Naive thymus-derived CD4-positive, alpha-beta T cell (primary cell): Measurements from ENCODE around the gene AHNAK. TPM values are rescaled to one million over a fixed set of nuclear protein-coding genes. Genes with fewer than 3 reads are reported as not detected.
A peak's percentile ranks its signal among the peaks of the same experiment; 100 is the strongest.

Source experiments
- ATAC-seq: fragments of 150-1000 bp; cut with Tn5 transposase; 2 replicates; pipeline ENCODE4 v1.10.0; 2021; ENCODE audit warnings: mild to moderate bottlenecking, moderate library complexity
- CTCF ChIA-PET: fragments of 350-600 bp; sonication (Branson Sonifier 250); formaldehyde crosslinking; loops from one replicate; lab custom pipeline; 2021; ENCODE audit warnings: antibody characterized with exemption; lab: Charles Lee
- POLR2A ChIA-PET: fragments of 350-600 bp; sonication (Branson Sonifier 250); formaldehyde crosslinking; loops from one replicate; lab custom pipeline; 2021; ENCODE audit warnings: antibody characterized with exemption, inconsistent platforms; lab: Charles Lee
- DNase-seq, 9 donors: peaks; one replicate each; pipeline versions ENCODE4 v3.0.0 to v3.0.0-alpha.2; 2020 to 2022; ENCODE audit warnings: mixed read lengths in 1 of 9
- H3K27ac ChIP-seq: one replicate; pipeline ENCODE4 v1.7.0; 2013; ENCODE audit warnings: mild to moderate bottlenecking, low read depth, low read length, moderate library complexity
- H3K27me3 ChIP-seq, 2 donors: one replicate each; pipeline ENCODE4 v1.7.0; 2013; ENCODE audit warnings: low read length in 2 of 2, mild to moderate bottlenecking in 2 of 2, moderate library complexity in 2 of 2; ENCODE audit not compliant: control insufficient read depth in 2 of 2, insufficient read depth in 2 of 2
- H3K36me3 ChIP-seq, 3 experiments: 1 replicate in 2 of 3; 2 replicates in 1 of 3; pipeline ENCODE4 v1.7.0; 2013; ENCODE audit warnings: low read length in 3 of 3, mild to moderate bottlenecking in 3 of 3, moderate library complexity in 1 of 3; ENCODE audit not compliant: insufficient read depth in 3 of 3, control insufficient read depth in 2 of 3
- H3K4me1 ChIP-seq, 2 donors: one replicate each; pipeline ENCODE4 v1.7.0; 2013; ENCODE audit warnings: low read length in 2 of 2, mild to moderate bottlenecking in 2 of 2, moderate library complexity in 1 of 2; ENCODE audit not compliant: control insufficient read depth in 2 of 2, insufficient read depth in 2 of 2
- H3K4me3 ChIP-seq: 2 replicates; pipeline ENCODE4 v1.7.0; 2013; ENCODE audit warnings: mild to moderate bottlenecking, low read length
- H3K9me3 ChIP-seq, 3 experiments: 1 replicate in 2 of 3; 2 replicates in 1 of 3; pipeline ENCODE4 v1.7.0; 2013; ENCODE audit warnings: low read length in 3 of 3; ENCODE audit not compliant: control insufficient read depth in 2 of 3
- H3K27ac Mint-ChIP-seq, 9 donors: one replicate each; pipeline ENCODE4 v1.8.0; 2020 to 2022; ENCODE audit warnings: mixed read lengths in 9 of 9, mild to moderate bottlenecking in 8 of 9, moderate library complexity in 5 of 9, inconsistent platforms in 2 of 9
- H3K27me3 Mint-ChIP-seq, 5 donors: one replicate each; pipeline ENCODE4 v1.8.0; 2021 to 2022; ENCODE audit warnings: mixed read lengths in 5 of 5, mild to moderate bottlenecking in 1 of 5
- H3K36me3 Mint-ChIP-seq, 5 donors: one replicate each; pipeline ENCODE4 v1.8.0; 2020 to 2022; ENCODE audit warnings: mixed read lengths in 5 of 5, mild to moderate bottlenecking in 3 of 5, inconsistent platforms in 1 of 5
- H3K4me1 Mint-ChIP-seq, 7 donors: one replicate each; pipeline ENCODE4 v1.8.0; 2020 to 2022; ENCODE audit warnings: mixed read lengths in 7 of 7, mild to moderate bottlenecking in 3 of 7, inconsistent platforms in 1 of 7
- H3K4me3 Mint-ChIP-seq, 10 donors: one replicate each; pipeline ENCODE4 v1.8.0; 2020 to 2022; ENCODE audit warnings: mild to moderate bottlenecking in 10 of 10, mixed read lengths in 10 of 10, moderate library complexity in 6 of 10, inconsistent platforms in 2 of 10
- H3K9me3 Mint-ChIP-seq, 11 donors: one replicate each; pipeline ENCODE4 v1.8.0; 2020 to 2022; ENCODE audit warnings: mixed read lengths in 11 of 11, mild to moderate bottlenecking in 4 of 11, inconsistent platforms in 1 of 11, moderate library complexity in 1 of 11
- intact Hi-C, 2 donors: fragments of 100-400 bp; cut with micrococcal nuclease; formaldehyde crosslinking; loops; one replicate each; pipeline ENCODE4 v1.15.1; 2023
- polyA plus RNA-seq, 2 donors: library from polyadenylated mRNA; unstranded; fragments of 300-500 nt; fragmentation: Illumina TruSeq; gene quantifications; one replicate each; pipeline ENCODE4 v1.2.3, GENCODE V29; 2021
- total RNA-seq, 6 experiments: library from RNA in 5 of 6; stranded (reverse) in 5 of 6; gene quantifications; 1 replicate in 5 of 6; 2 replicates in 1 of 6; pipeline ENCODE4 v1.2.3 and lab custom pipeline; 2021 to 2026

The AHNAK gene
- total and polyA plus RNA-seq, 7 experiments from 2014 or later = 6.7 to 622 (median 233) TPM

GRCh38 chr11:62401356-62401755 is 145.2 kb downstream of the AHNAK start:
- no peaks in the 10 kb centered on the region for H3K36me3 ChIP-seq
- POLR2A ChIA-PET = interaction anchor here (1.1 to 3.4 kb wide), 5 partner anchors 152 to 352 kb away, joined by 5 to 20 read pairs (median 7); partner anchors contain the start of genes EEF1G, TUT1 and ZBTB3
- H3K4me1 Mint-ChIP-seq = peaks cover 24 to 63% (median 47%) of the 10 kb centered on the region in 7 donors
- no peaks in the 10 kb centered on the region for H3K27me3 ChIP-seq
- H3K4me1 ChIP-seq = peaks cover 18 to 44% of the 10 kb centered on the region in 2 donors
- CTCF ChIA-PET = interaction anchor here (0.9 to 1.8 kb wide), 10 partner anchors 9 to 191 kb away, joined by 3 to 8 read pairs (median 4); no protein-coding TSS in a partner anchor
- DNase-seq (no peak), ATAC-seq (no peak)
- H3K4me3 Mint-ChIP-seq = peak overlapping the region; percentile 75 to 90 (median 82)
- peaks cover 0 to 2% (median 0%) of the 10 kb centered on the region in 5 donors for H3K36me3 Mint-ChIP-seq
- no peaks in the 10 kb centered on the region for H3K27me3 Mint-ChIP-seq
- peak overlapping the region; percentile 69 for H3K27ac ChIP-seq
- peak overlapping the region; percentile 84 to 95 (median 88) for H3K27ac Mint-ChIP-seq
- H3K9me3 Mint-ChIP-seq = peaks cover 0 to 2% (median 0%) of the 10 kb centered on the region in 11 donors
- peak overlapping the region; percentile 49 for H3K4me3 ChIP-seq
- intact Hi-C loops = loop anchor here in 1 of 2 donors (5.0 kb wide), 1 partner anchor 481 kb away; the partner anchor contains the start of gene SLC3A2
- no peaks in the 10 kb centered on the region for H3K9me3 ChIP-seq

GRCh38 chr11:62400760-62401159 is 145.8 kb downstream of the AHNAK start:
- H3K4me1 ChIP-seq = peaks cover 18 to 44% of the 10 kb centered on the region in 2 donors
- Mint-ChIP-seq H3K27me3 (no peaks in the 10 kb centered on the region), H3K4me1 (peaks cover 24 to 63% (median 47%) of the 10 kb centered on the region in 7 donors), H3K27ac (peak overlapping the region in 6 of 9 donors; percentile 21 to 89 (median 82)), H3K4me3 (peak overlapping the region in 6 of 10 donors; percentile 78 to 90 (median 86)), H3K9me3 (peaks cover 0 to 2% (median 0%) of the 10 kb centered on the region in 11 donors), H3K36me3 (peaks cover 0 to 2% (median 0%) of the 10 kb centered on the region in 5 donors)
- no peaks in the 10 kb centered on the region for H3K27me3 ChIP-seq
- no peaks in the 10 kb centered on the region for H3K36me3 ChIP-seq
- DNase-seq (no peak), ATAC-seq (no peak)
- peak overlapping the region; percentile 35 for H3K27ac ChIP-seq
- CTCF ChIA-PET = interaction anchor here (0.9 to 2.3 kb wide), 4 partner anchors 21 to 142 kb away, joined by 3 to 9 read pairs (median 6); no protein-coding TSS in a partner anchor
- intact Hi-C loops = loop anchor here in 1 of 2 donors (5.0 kb wide), 1 partner anchor 482 kb away; the partner anchor contains the start of gene SLC3A2
- H3K4me3 ChIP-seq = no peak overlapping the region
- POLR2A ChIA-PET = interaction anchor here (0.8 to 3.4 kb wide), 7 partner anchors 10 to 454 kb away, joined by 3 to 20 read pairs (median 3); partner anchors contain the start of genes C11orf98, CSKMT and EEF1G
- H3K9me3 ChIP-seq = no peaks in the 10 kb centered on the region

- no peak for DNase-seq
- H3K9me3 ChIP-seq = no peaks in the 10 kb centered on the region
- Mint-ChIP-seq H3K4me1 (peaks cover 24 to 63% (median 47%) of the 10 kb centered on the region in 7 donors), H3K4me3 (peak overlapping the region in 2 of 10 donors; percentile 37 to 43), H3K27me3 (no peaks in the 10 kb centered on the region), H3K27ac (peak overlapping the region in 6 of 9 donors; percentile 28 to 86 (median 62)), H3K36me3 (peaks cover 0 to 2% (median 0%) of the 10 kb centered on the region in 5 donors), H3K9me3 (peaks cover 0 to 2% (median 0%) of the 10 kb centered on the region in 11 donors)
- POLR2A ChIA-PET = interaction anchor here (0.8 to 3.4 kb wide), 8 partner anchors 10 to 455 kb away, joined by 3 to 20 read pairs (median 3); partner anchors contain the start of genes C11orf98, CSKMT, EEF1G and INTS5
- CTCF ChIA-PET = interaction anchor here (0.9 to 2.3 kb wide), 5 partner anchors 10 to 143 kb away, joined by 3 to 9 read pairs (median 5); no protein-coding TSS in a partner anchor
- no peak overlapping the region for H3K4me3 ChIP-seq
- H3K36me3 ChIP-seq = no peaks in the 10 kb centered on the region
- peaks cover 18 to 44% of the 10 kb centered on the region in 2 donors for H3K4me1 ChIP-seq
- H3K27ac ChIP-seq = peak overlapping the region; percentile 35
- H3K27me3 ChIP-seq = no peaks in the 10 kb centered on the region
- ATAC-seq = no peak
- intact Hi-C loops = loop anchor here in 1 of 2 donors (5.0 kb wide), 1 partner anchor 482 kb away; the partner anchor contains the start of gene SLC3A2
Observed at GRCh38 chr11:62400281-62400680, 146.3 kb downstream of the AHNAK start.

- peak overlapping the region in 6 of 9 donors; percentile 28 to 83 (median 76) for H3K27ac Mint-ChIP-seq
Observed at GRCh38 chr11:62399878-62400266, 146.7 kb downstream of the AHNAK start.

GRCh38 chr11:62399172-62399877 is 147.3 kb downstream of the AHNAK start:
- no peaks in the 10 kb centered on the region for H3K27me3 Mint-ChIP-seq
- Histone ChIP-seq H3K27ac (peak overlapping the region; percentile 39), H3K9me3 (no peaks in the 10 kb centered on the region), H3K36me3 (no peaks in the 10 kb centered on the region), H3K27me3 (no peaks in the 10 kb centered on the region), H3K4me3 (no peak overlapping the region), H3K4me1 (peaks cover 18 to 44% of the 10 kb centered on the region in 2 donors)
- no peak for ATAC-seq
- peaks cover 27 to 65% (median 52%) of the 10 kb centered on the region in 7 donors for H3K4me1 Mint-ChIP-seq
- peaks cover 0 to 2% (median 0%) of the 10 kb centered on the region in 11 donors for H3K9me3 Mint-ChIP-seq
- CTCF ChIA-PET = interaction anchor here (0.6 to 2.3 kb wide), 6 partner anchors 9 to 297 kb away, joined by 3 to 8 read pairs (median 4); no protein-coding TSS in a partner anchor
- H3K4me3 Mint-ChIP-seq = peak overlapping the region in 7 of 10 donors; percentile 15 to 73 (median 48)
- POLR2A ChIA-PET = interaction anchor here (0.6 to 1.6 kb wide), 8 partner anchors 58 to 456 kb away, joined by 3 to 7 read pairs (median 4); partner anchors contain the start of genes EEF1G, INTS5, TUT1 and WDR74
- peak overlapping the region; percentile 46 to 90 (median 75) for H3K27ac Mint-ChIP-seq
- peak in 4 of 9 donors; percentile 13 to 36 (median 20) for DNase-seq
- intact Hi-C loops = no loop called here
- peaks cover 0 to 2% (median 0%) of the 10 kb centered on the region in 5 donors for H3K36me3 Mint-ChIP-seq

More at GRCh38 chr11:62399878-62400266, 146.7 kb downstream of the AHNAK start:
- Mint-ChIP-seq H3K4me1 (peaks cover 25 to 63% (median 50%) of the 10 kb centered on the region in 7 donors), H3K36me3 (peaks cover 0 to 2% (median 0%) of the 10 kb centered on the region in 5 donors), H3K27me3 (no peaks in the 10 kb centered on the region), H3K4me3 (peak overlapping the region in 3 of 10 donors; percentile 37 to 43 (median 38)), H3K9me3 (peaks cover 0 to 2% (median 0%) of the 10 kb centered on the region in 11 donors)
- H3K27me3 ChIP-seq = no peaks in the 10 kb centered on the region
- peaks cover 18 to 44% of the 10 kb centered on the region in 2 donors for H3K4me1 ChIP-seq
- DNase-seq (no peak), ATAC-seq (no peak)
- peak overlapping the region; percentile 39 for H3K27ac ChIP-seq
- ChIA-PET POLR2A (interaction anchor here (0.8 to 3.4 kb wide), 10 partner anchors 11 to 455 kb away, joined by 3 to 20 read pairs (median 4); partner anchors contain the start of genes C11orf98, CSKMT, EEF1G and INTS5), CTCF (interaction anchor here (0.6 to 2.3 kb wide), 7 partner anchors 10 to 296 kb away, joined by 3 to 9 read pairs (median 4); no protein-coding TSS in a partner anchor)
- intact Hi-C loops = loop anchor here in 1 of 2 donors (5.0 kb wide), 1 partner anchor 482 kb away; the partner anchor contains the start of gene SLC3A2
- no peaks in the 10 kb centered on the region for H3K9me3 ChIP-seq
- H3K4me3 ChIP-seq = no peak overlapping the region
- no peaks in the 10 kb centered on the region for H3K36me3 ChIP-seq
